GM04504 (cell line): ENCODE measurements around the gene CHST11.

Source experiments
- DNase-seq: peaks from one replicate; pipeline ENCODE4 v3.0.0-alpha.2; 2012; ENCODE audit warnings: low read depth

The CHST11 gene

GRCh38 chr12:104632724-104633201, 176.0 kb downstream of the CHST11 start:
- DNase-seq = peak; percentile 22

GRCh38 chr12:104634044-104634443, 177.3 kb downstream of the CHST11 start:
- DNase-seq = no peak

GRCh38 chr12:104634852-104635251, 178.1 kb downstream of the CHST11 start:
- DNase-seq = no peak

DNA sequence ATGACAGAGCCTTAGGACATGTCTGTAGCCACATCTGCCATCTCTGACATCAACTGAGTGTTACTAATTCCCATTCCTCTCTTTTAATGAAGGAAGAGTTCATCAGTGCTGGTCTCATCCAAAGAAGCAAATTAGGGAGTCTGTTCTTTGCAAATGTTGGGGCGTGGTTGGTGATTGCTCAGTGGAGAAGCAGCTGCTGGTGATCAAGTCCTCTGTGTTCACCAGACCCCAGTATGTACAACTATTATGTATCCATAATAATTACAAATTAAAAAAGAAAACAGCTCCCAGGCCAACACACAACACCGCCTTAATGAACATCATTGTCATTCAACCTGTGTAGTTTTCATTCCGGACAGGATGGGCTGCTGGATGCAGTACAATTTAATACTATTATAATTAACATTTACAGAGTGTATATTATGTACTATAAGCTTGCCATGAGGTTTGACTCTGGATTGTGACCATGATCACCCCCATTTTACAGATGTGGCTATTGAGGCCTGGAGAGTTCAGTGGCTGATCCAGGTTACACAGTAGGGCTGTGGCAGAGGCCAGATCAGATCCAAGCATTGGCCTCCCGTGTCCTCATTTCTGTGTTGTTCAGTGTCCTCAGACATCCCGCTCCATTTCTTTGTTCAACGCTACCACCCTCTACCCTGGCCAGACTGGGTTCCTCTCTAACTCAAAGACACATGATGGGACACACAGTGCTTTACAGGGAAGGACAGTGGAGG, 179.0 kb downstream of the CHST11 start:
- DNase-seq = no peak

DNA sequence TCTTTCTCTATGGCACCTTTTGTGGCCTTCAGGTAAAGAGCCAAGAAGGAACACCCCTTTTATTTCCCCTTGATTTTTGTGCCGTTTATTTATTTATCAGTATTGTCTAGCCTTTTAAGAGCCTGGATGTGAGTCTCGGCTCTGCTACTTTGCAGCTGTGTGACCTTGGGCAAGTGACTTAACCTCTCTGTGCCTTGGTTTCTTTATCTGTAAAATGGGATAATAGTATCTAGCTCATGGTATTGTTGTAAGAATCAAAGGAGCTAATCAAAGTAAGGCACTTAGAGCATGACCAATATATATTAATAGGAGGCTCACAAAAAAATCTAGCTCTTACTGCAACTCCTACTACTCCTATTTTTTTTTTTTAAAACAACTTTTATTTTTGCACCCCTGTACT, 179.7 kb downstream of the CHST11 start:
- DNase-seq = no peak

- DNase-seq = no peak
These were observed 180.9 kb downstream of the CHST11 start for GRCh38 chr12:104637604-104638003.

DNA sequence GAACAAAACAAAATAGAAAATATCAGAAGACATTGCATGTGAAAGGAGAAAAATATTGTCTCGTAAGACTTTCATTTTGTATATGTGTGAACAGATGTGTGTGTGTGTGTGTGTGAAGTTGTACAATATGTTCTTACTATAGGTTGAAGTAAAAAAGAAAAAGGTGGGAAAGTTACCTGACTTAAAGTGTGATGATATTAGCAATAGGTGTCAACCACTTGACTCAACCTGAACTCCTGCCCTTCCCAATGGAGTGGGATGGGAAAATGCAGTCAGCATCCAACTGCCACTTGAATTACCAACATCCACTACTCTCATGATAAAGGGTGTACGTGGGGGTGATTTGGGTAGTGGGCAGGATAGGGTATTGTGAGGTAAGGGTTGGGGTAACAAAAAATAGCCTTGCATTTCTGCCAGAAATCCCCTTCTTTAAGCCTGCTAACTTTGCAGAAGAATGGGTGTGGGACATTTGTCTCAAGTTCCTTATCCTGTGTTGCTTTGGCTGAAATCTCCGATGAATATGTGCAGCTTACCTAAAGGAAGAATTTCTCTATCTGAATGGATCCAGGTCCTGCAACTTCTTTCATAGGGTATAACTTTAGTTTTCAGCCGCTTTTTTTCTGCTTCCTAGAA, 181.6 kb downstream of the CHST11 start:
- no peak for DNase-seq

GRCh38 chr12:104638851-104639240, 182.1 kb downstream of the CHST11 start:
- DNase-seq = no peak

DNA sequence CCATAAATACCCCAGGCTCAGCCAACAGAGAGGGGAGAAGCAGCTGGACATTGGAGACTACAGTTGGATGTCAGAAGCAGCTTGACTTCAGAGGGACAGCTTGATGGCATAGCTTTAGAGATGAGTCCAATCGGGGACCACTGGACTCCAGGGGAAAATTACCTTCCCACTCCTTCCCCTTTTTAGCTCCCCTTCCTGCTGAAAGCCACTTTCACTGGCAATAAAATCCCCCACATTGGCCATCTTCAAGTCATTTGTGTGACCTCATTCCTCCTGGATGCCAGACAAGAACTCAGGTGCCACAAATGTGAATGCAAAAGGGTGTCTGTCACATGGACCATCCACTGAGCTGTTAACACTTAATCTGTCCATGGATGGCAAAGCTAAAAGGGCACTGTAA, 184.2 kb downstream of the CHST11 start:
- DNase-seq = no peak

GRCh38 chr12:104641862-104642261, 185.1 kb downstream of the CHST11 start:
- DNase-seq = no peak

GRCh38 chr12:104643093-104643818, 186.5 kb downstream of the CHST11 start:
- DNase-seq = no peak

- DNase-seq = no peak
These were observed 187.3 kb downstream of the CHST11 start for GRCh38 chr12:104643819-104644669.

GRCh38 chr12:104648756-104649155, 192.0 kb downstream of the CHST11 start:
- DNase-seq = no peak

GRCh38 chr12:104649217-104649824, 192.6 kb downstream of the CHST11 start:
- DNase-seq = no peak

DNA sequence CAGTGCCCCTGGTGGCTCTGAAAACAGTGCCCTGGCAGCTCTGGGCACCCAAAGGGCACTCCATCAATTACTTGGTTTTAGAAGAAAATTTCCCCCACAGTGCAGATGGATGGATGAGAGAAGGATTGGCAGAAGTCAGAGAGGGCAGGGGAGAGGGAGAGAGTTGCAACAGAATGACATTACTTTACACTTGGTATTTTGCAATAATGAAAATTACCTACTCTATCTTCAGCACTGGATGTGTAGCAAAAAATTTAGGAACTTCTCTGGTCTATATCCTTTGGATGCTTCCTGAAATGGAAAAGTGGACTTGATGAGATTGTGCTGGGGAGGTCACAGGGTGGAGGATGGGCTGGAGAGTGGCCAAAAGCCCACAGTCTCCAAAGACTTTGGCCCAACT, 193.2 kb downstream of the CHST11 start:
- no peak for DNase-seq

- DNase-seq = no peak
These were observed 193.8 kb downstream of the CHST11 start for GRCh38 chr12:104650541-104650940.

DNA sequence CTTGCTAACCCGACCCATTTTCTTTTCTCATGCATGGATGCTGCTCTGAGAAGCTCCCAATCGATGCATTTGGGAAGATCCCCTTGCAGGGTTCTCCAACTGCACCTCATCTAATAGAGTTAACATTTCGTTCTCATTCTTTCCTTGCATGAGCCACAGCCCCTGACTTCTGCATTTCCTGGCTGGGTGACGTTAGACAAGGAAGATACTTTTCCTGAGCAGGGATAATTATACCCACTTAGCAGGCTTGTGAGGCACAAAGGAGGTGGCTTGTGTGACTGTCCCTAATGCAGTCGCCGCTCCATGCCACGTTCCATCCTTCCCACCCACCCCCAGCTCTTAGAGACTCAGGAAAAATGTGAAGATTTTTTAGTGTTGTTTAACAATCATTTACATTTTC, 195.1 kb downstream of the CHST11 start:
- no peak for DNase-seq

DNA sequence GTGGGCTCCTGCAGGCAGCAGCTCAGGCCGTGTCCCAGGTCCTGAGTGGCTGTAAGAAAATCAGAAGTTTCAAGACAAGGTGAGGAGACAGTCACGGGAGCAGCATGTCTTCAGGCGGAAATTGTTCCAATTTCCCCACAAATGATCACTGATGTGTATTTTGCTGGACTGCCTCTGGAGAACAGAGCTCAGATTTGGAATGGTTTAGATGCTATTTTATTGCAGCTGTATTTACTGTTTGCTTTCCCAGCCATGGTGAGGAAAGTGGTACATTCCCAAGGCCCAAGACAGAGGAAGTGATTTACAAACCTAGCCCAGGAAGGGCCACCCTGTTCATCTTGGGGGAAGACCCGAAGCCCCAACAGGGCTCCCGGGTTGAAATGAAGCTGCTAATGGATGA, 195.6 kb downstream of the CHST11 start:
- no peak for DNase-seq

DNA sequence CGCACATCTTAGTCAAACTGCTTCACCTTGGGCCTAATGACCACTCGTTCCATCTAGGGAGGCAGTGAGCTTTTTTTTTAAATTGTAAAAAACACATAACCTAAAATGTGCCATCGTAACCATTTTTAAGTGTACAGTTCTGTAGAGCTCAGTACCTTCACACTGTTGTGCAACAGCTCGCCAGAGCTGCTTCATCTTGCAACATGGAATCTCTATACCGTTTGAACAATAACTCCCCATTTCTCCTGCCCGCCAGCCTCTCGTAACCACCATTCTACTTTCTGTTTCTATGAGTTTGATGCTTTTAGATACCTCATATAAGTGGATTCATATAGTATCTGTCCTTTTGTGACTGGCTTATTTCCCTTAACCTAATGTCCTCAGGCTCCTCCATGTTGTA, 196.2 kb downstream of the CHST11 start:
- no peak for DNase-seq

DNA sequence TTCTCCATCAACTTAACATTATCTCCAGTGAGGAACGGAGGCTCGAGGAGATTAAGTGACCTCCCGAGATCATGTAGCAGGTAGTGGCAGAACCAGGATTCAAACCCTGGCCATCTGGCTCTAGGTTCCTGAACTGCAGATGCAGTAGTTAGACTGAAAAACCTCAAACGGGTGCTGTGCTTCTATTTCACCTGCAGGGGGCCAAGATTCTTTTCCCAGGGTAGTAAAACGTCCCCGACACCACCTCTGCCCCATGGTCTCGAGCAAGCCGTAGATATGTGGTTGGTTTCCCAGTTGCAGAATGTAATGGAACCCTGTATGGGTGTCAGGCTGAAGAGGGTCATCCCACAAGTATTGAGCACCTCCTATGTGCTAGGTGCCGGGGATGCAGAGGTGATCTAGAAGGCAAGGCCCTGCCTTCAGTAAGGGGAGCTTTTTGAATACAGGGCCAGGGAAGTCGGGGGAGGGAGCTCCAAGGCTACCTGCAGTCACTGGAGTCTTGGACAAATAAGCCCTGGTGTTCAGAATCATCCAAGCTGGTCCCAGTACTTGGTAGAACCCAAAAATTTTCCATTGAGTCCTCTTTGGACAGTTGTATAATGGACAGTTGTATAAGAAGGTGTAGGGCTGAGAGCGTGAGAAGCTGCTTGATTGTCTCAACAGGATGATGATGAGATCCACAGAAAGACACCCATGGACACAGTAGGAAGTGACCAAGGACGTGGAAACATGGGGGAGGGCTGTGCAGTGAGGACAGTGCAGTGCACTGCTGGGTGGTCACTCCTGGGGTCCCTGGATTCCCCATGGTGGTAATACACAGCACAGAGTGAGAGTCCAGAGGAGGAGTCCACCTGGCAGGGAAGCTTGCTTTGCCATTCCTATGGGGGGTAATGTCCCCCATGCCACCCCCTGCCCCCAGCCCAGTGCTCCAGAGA, 197.2 kb downstream of the CHST11 start:
- no peak for DNase-seq
